Measurements from ENCODE around the gene CBX7.

- TF ChIP-seq POLR2AphosphoS5 (IDR thresholded peaks at IDR 0.05; ENCODE audit: low read depth, low read length) (no peak), POLR2A (IDR thresholded peaks at IDR 0.05; ENCODE audit: control extremely low read depth in 1 of 2, low read depth in 2 of 2, low read length in 2 of 2) (no peak), SP2 (IDR thresholded peaks at IDR 0.05; ENCODE audit: low read length) (no peak), TBP (IDR thresholded peaks at IDR 0.05; ENCODE audit: low read depth, low read length) (no peak), SP1 (IDR thresholded peaks at IDR 0.05; ENCODE audit: low read depth, low read length) (no peak), RXRA (IDR thresholded peaks at IDR 0.05; ENCODE audit: insufficient read depth, low read depth, low read length) (no peak), CTCF (IDR thresholded peaks at IDR 0.05; ENCODE audit: control extremely low read depth in 1 of 3, insufficient read depth in 1 of 3, low read depth in 1 of 3, low read length in 3 of 3) (no peak), RNF2 (IDR thresholded peaks at IDR 0.05; ENCODE audit: borderline replicate concordance, low read depth, low read length, missing control alignments, poor library complexity, severe bottlenecking) (no peak), ATF3 (IDR thresholded peaks at IDR 0.05; ENCODE audit: insufficient read depth, low read depth, low read length) (no peak)
Measured at GRCh38 chr22:39177456-39177775, 24.9 kb upstream of the CBX7 start.
